ENCODE measurements around the gene ZBTB8B.
A peak's percentile ranks its signal among the peaks of the same experiment; 100 is the strongest.
"Not testable (repeated sequence)": the region's sequence is repeated elsewhere in the genome, so short reads cannot be mapped to it uniquely, and the experiment has no call there.

ZBTB8B gene

DNA sequence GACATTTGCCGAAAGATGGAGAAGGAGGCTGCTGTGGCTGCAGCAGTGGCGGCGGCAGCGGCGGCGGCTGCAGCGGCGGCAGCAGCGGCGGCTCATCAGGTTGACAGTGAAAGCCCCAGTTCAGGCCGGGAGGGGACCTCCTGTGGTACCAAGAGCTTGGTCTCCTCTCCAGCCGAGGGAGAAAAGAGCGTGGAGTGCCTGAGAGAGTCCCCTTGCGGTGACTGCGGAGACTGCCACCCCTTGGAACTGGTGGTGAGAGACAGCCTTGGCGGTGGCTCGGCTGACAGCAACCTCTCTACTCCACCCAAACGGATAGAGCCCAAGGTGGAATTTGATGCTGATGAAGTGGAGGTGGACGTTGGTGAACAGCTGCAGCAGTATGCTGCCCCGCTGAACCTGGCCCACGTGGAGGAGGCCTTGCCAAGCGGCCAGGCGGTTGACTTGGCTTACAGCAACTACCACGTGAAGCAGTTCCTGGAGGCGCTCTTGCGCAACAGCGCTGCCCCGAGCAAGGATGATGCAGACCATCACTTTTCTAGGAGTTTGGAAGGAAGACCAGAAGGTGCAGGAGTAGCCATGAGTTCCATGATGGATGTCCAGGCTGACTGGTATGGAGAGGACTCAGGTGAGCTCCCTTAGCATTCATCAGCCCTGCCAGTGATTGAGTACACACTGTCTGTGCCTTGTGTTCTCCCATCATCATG, 6.3 kb downstream of the ZBTB8B start:
- no peak for DNase-seq

DNA sequence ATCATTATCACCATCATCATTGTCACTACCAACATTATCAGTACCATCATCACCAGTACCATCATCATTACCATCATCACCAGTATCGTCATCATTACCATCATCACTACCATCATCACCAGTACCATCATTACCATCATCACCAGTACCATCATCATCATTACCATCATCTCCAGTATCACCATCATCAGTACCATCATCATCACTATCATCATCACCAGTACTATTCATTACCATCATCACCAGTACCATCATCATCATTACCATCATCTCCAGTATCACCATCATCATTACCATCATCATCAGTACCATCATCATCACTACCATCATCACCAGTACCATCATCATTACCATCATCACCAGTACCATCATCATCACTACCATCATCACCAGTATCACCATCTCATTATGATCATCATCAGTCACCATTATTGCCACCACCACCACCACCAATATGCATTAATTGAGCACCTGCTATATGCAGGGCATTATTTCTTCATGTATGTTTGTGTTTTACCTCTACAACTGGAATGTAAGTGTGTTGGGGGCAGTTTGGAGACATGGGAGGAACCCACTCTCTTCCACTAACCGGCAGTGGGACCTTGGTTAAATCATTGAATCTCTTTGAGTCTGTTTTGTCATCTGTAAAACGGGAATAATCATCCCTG, 7.0 kb downstream of the ZBTB8B start:
- DNase-seq = no peak

DNA sequence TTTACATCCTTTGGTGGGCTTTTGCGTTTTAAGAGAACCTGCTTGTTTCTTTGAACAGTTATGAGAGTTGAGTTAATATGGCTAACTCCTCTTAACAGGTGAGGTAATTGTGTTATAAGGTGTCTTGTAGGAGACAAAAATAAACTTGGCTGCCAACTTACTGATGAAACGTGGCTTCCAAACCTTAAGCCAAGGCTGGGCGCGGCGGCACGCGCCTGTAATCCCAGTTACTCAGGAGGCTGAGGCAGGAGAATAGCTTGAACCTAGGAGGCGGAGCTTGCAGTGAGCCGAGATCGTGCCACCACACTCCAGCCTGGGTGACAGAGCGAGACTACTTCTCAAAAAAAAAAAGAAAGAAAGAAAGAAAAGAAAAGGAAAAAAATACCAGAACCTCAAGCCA, 8.1 kb downstream of the ZBTB8B start:
- not testable (repeated sequence) for DNase-seq

DNA sequence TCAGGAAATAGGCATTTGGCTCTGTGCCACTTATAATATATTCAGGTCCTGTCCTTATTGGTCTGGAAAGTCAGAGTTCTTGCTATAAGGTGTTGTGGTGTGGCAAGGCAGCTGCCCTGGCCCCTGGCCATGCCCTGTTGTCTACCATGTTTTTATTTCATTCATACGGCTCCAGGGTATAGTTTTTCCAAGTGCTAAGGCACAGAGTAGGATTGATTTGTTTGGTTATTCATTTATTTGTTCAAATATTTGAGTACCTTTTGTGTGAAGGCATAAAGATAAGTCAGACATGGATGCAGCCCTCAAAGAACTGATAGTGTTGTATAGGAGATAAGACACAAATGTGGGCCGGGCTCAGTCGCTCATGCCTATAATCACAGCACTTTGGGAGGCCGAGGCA, 10.1 kb downstream of the ZBTB8B start:
- no peak for DNase-seq

DNA sequence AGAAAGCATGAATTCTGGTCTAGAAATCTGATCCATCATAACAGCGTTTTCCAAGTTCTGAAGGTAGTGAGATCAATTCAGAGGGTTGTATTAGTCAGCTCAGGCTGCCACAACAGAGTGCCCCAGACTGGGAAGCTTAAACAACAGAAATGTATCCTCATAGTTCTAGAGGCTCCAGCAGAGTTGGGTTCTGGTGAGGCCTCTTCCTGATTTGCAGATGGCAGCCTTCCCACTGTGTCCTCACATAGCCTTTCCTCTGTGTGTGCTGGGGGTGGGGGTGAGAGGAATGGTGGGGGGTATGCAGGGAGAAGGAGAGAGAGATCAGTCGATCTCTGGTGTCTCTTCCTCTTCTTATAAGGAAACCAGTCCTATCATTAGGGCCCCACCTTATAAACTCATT, 15.1 kb downstream of the ZBTB8B start:
- peak; percentile 12 for DNase-seq

DNA sequence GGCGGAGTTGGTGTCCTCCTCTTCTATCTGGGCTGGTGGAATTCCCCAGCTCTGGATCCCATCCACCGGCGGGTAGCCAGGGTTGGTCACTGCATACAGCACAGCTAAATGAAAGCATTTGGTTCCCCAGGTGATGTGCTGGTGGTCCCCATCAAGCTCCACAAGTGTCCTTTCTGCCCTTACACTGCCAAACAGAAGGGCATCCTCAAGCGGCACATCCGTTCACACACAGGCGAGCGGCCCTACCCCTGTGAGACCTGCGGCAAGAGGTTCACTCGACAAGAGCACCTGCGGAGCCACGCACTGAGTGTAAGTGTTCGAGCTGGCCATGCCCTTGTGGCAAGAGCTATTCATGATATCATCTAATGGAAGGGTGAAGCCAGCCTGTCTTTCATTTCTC, 15.9 kb downstream of the ZBTB8B start:
- DNase-seq = no peak

DNA sequence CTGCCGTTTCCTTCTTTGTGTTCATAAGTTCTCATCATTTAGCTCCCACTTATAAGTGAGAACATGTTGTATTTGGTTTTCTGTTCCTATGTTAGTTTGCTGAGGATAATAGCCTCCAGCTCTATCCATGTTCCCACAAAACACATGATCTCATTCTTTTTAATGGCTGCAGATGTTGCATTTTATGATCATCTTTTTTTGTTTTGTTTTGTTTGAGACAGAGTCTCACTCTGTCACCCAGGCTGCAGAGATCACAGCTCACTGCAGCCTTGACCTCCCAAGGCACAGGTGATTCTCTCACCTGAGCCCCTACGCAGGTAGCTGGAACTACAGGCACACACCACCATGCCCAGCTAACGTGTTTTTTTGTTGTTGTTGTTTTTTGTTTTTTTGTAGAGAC, 16.9 kb downstream of the ZBTB8B start:
- DNase-seq = not testable (repeated sequence)

DNA sequence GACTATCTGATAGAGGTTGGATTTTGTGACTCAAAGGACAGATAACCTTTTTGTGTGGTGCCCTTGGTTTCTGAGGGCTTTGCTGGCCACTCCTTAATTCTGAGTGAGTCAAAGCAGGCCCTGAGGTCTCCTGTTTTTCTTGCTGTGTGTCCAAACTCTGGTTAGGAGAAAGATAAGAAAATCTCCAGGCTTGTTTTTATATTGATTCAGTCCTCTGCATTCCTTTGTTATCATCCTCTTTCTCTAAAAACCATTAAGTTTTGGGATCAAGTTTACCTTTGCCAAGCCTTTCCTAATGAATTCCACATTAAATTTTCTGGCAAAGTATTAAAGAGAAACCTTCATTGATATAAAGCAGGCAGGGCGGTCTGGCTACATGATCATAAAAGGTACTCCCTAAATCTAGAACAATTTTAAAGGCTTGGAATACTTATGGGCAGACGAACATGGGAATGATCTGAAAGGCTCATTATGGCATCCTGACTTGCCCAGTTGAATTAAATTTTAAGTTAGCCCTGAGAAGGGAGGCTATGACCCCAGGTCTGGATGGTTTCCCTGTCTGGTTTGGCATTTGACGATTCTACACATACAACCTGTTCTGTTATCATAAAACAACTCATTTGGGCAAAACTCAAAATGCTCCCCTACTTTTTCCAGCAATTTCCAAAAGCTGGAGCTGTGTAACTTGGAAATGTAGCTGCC, 20.8 kb downstream of the ZBTB8B start:
- DNase-seq = no peak

DNA sequence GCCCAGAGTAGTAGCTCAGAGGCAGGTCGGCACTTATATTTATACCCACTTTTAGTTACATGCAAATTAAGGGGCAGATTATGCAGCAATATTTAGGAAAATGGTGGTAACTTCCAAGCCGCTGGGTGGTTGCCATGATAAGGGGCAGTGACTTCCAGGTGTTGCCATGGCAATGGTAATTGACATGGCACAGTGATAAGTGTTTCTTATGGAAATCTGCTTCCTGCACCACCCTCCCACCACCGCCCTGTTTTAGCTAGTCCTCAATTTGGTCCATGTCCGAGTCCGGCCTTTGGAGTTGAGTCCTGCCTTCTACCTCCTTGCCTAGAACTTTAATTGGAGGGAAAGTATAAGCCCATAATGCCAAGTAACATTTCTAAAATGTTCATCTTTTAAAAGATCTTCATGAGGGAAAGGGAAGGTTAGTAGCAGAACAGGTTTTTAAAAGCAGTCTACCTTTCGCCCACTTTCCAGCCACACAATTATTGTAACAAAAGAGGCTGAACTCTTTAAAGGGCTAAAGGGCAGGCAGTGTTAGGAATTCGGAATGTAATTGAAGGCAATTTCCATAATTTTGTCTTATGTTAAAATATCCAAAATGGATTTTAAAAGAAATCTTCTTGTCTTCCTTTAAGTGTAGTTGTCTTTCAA, 21.7 kb downstream of the ZBTB8B start:
- no peak for DNase-seq

DNA sequence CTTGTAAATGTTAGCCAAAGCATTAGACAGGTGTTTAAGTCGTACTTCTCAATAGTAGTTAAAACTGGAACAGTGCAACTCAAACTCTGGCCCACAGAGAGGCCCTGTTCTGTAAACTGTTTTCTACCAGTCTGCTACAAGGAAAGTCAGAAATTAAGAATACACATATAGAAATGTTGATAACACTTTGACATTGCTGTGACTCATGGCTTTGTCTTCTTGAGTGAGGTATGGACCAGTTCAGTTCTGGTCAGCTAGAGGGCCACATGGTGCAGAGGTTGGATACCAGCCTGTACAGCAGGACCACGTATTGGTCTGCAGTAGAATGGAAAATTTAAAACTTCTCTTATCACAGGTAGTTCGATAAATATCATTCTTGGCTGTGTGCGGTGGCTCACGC, 22.3 kb downstream of the ZBTB8B start:
- DNase-seq = no peak

DNA sequence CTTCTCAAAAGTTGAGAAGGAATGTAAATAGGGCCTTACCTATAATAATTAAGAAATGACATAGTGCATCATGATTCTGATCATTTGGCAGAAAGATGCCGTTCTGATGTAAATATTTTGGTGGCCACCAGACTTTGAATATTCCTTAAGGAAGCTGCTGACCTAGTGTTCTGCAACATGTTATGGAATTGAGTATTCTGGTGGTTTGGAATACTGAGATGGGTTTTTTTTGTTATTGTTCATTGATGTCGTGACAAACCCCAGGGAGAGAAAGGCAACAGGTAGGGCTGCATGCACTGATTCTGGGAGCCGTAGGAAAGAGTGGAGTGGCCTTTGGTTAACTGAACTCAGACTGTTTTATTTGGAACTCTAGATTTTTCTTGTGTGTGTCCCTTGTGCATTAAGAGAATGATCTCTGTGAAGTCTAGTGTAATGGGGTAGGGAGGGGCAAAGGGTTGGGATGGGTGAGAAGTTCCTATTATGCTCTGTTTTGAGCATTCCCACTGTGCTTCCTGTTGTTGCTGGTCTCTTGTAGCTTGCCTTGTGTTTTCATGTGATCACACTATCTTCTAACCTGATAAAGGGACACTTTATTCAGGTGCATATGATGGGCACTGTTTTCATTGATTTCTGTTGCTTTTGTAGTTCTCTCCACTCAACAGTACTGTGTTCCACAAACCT, 25.0 kb downstream of the ZBTB8B start:
- no peak for DNase-seq

DNA sequence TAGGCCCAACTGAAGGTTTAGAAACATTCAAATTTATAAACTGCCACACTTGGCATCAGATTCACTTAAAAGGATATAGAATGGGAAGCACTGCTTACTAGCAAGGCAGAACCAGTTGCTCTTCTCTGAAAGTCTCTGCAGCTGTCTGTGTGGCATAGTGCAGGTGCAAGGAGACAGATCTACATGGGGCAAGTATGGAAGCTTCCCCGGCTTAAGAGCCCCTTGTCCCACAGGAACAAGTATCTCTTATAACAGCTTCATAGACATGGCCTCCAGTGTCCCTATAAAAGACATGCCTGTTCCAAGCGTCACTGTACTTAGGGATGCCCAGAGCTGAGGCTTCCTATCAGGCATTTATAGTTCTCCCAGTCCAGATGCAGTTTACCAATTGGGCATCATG, 26.5 kb downstream of the ZBTB8B start:
- no peak for DNase-seq

DNA sequence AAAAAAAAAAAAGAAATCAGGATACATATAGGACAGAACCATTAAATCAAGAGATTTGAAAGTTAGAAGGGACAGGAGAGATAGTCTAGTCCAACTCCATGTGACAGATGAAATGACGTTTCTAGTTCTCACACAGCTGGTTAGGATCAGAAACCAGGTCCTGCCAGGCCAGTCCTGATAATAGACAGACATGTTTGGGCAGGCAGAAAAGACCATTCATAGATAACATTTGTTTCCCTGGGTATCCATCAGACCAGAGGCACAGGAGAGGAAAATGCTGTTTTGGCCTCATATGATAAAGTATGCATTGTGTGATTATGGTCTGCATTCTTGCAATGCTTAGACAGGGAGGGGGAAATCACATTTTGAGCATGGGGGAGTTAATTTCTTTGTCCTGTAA, 29.3 kb downstream of the ZBTB8B start:
- DNase-seq = peak; percentile 53

DNA sequence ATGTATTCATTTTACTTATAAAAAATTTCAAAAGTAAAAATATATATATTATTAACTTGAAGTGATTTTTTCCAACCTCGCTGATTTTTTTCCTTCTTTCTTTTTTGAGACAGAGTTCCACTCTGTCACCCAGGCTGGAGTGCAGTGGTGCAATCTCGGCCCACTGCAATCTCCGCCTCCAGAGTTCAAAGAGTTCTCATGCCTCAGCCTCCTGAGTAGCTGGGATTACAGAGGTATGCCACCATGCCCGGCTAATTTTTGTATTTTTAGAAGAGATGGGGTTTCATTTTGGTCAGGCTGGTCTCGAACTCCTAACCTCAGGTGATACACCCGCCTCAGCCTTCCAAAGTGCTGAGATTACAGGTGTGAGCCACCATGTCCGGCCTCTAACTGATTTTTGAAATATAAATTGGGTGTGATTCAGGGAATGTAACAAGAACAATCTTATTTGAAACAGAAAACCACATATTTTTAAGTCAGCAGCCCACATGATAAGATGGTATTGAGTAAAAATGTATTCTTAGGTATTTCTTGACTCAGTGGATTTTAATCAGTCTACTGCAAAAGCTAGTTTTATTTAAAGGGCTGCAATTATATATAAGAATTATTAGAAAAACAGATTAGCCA, 30.0 kb downstream of the ZBTB8B start:
- DNase-seq = no peak

DNA sequence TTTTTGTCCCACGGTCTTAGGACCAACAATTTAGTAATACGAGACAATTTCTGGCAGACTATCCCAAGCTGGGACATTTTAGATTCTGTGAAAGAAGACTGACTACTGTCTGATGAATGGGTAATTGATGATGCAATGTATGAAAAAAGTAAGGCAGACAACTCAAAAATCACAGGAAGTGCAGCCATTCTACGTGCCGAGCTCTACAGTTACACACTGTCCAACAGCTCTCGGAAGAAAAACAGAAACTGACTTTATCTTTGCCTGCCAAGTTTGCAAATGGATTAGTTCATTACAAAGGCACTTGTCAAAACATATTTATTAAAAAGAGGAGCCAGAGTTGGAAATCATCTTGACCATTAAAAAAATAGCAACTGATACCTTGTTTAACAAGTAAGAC, 31.3 kb downstream of the ZBTB8B start:
- peak; percentile 68 for DNase-seq

DNA sequence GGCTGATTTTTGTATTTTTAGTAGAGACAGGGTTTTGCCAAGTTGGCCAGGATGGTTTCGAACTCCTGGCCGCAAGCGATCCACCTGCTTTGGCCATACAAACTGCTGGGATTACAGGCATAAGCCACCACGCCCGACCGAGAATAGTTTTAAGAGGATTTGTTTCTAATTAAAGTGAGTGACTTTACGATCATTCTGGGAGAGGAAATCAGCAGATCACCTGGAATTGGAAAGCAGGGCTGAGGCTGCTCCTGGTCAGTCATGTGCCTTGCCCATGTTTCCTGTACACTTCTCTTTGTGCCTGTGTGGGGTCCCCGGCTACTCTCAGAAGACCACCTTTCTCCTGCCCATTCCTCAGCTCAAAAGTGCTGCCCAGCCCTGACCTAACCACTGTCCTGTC, 33.9 kb downstream of the ZBTB8B start:
- DNase-seq = no peak

DNA sequence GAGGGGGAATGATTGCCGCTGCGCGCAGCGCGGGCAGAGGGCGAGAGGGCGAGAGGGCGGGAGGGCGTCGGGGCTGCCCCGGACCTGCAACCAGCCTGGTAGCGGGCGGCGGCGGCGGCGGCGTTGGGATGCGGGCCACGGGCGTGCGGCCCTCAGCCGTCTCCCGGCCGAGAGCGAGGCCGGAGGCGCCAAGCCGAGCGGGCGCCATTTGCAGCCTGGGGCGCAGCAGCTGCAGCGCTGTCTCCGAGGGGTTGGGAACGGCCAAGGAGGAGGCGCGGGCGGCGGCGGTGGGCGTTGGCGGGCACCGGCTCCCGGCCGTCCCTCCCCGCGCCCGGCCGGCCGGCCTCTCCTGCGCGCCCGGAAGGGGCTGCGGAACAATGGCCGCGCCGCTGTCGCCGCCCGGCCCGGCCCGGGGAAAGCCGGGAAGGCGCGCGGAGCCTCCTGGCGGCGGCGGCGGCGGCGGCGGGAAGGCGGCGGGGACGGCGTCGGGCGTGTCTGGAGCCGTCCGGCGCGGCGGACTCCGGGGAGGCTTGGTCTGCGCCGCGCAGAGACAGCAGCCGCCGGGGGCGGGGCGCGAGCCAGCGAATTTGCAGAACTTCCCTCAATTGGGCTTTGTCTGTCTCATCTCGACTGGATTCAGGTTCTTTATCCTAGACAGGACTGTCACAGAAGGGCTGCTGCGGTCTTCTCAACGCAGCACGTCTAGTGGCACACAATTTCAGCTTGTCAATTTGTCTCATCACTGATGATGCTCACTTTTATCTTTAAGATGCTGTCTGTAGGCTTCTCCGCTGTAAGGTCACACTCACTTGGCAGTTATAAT, 35.7 kb downstream of the ZBTB8B start:
- peak; percentile 65 for DNase-seq

DNA sequence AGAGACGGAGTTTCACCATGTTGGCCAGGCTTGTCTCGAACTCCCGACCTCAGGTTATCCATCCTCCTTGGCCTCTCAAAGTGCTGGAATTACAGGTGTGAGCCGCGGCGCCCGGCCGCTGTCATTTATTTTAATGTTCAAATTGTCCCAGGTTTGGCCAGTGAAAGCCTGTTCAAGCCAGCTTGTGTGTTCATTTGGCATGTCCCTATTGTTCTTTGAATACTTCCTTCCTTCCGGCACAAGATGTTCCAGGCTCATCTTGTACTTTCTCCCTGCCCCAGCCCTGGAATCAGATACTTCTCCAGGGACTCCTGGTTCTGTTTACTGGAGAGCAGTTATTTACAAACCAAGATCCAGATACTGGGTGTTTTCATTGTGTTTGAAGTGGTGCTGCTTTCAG, 37.0 kb downstream of the ZBTB8B start:
- no peak for DNase-seq

DNA sequence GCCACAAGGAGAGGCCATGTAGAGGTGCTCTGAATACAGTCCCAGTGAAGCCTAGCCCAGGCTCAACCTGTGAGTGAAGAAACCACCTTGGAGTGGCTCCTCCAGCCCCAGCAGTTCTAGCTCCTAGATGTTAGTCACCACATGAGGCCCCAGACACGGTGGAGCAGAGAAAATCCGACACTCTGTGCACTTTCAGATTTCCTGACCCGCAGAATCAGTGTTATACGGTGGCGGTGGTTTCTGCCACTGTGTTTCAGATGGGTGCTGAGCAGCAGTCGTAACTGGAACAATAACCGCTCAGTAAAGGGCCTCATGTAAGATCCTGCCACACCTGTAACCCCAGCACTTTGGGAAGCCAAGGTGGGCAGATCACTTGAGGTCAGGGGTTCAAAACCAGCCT, 38.3 kb downstream of the ZBTB8B start:
- no peak for DNase-seq

DNA sequence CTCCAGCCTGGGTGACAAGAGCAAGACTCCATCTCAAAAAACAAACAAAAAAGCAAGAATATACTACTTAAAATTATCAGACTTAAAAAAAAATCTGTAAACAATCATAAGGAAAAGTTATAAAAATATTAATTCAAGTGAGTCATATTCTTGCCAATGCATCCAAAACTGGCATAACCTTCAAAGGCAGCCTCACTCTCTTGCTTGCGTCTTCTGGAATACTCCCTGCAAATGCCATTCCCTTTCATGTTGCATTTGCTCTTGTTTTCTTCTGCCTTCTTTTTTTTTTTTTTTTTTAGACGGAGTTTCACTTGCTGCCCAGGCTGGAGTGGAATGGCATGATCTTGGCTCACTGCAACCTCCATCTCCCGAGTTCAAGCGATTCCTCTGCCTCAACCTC, 42.1 kb downstream of the ZBTB8B start:
- DNase-seq = no peak

DNA sequence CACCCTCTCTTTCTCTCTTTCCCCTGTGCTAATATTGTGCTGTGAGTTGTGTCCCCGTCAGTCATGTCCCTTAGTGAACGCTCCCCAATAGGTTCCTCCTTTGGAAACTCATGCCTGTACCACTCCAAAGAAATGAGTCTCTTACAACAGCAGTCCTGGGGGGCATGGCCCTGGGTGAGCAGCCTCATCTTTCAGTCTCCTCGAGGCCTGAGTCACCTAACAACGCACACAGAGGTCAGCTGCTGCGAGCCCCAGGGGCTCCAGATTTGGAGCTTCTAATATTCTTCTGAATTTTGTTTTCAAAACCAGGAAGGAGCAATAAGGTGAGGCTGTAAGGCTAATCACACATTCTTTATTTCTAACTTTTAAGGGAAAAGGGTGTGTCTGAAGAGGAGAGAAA, 43.9 kb downstream of the ZBTB8B start:
- DNase-seq = no peak

DNA sequence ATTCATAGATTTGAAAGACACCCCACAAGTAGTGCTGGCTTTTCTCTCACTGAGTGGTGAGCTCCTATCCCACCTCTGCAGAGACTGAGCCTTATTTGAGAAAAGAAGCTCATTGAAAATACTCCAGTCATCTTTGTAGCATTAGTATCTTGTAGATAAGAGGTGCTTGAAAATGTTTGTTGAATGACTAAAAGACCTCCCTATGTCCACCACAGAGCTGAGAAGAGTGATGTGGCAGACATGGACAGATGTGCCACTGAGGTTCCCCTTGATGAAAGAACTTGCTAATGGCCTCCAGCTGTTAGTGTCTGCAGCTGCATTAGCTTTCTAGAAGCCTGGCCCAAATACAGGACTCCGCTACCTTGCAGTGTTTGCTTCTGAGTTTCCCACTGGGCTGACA, 45.1 kb downstream of the ZBTB8B start:
- DNase-seq = no peak
